ENCODE measurements around the gene CUL5.
"Not testable (repeated sequence)": the region's sequence is repeated elsewhere in the genome, so short reads cannot be mapped to it uniquely, and the experiment has no call there.

CUL5 gene

DNA sequence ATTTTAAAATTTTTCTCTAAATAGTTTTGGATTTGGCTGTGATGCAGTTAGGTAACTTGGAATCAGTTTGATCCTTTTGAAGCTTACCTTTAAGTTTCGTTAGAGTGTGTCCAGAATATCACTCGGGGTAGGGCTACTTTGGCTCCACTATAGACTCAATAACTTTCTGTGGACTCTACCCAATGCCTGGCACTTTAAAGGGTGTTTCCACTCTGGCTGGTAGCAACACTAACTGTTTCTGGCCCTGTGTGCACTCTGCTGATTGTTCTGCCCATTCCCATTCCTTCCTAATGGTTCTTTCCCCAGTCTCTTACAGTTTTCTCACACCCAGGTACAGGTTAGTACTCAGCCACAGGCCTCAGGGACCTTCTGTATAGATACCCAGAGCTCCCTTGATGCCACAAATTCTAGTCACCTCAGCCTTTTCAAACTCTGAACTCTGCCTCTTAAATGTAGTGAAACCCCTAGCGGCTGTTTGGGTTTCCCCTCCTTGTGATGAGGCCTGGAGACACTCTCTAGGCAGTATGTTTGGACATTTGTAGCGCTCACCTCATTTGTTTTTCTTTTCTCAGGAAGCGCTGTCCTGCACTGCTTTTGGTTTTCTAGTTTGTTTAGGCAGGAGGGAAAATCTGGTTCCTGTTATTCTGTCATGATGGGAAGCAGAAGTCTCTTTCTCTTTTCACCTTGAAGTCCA lies 16.8 kb downstream of the CUL5 start:
- no peak for DNase-seq

DNA sequence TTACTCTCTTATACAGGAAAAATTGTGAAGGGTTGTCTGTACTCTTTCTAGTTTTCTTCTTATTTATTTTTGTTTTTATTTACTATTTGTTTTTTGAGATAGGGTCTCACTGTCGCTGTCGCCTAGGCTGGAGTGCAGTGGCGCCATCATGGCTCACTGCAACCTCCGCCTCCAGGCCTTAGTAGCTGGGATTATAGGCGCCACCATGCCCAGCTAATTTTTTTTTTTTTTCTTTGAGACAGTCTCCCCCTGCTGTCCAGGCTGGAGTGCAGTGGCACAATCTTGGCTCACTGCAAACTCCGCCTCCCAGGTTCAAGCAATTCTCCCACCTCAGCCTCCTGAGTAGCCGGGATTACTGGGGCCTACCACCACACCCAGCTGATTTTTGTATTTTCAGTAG lies 18.4 kb downstream of the CUL5 start:
- DNase-seq: no peak

DNA sequence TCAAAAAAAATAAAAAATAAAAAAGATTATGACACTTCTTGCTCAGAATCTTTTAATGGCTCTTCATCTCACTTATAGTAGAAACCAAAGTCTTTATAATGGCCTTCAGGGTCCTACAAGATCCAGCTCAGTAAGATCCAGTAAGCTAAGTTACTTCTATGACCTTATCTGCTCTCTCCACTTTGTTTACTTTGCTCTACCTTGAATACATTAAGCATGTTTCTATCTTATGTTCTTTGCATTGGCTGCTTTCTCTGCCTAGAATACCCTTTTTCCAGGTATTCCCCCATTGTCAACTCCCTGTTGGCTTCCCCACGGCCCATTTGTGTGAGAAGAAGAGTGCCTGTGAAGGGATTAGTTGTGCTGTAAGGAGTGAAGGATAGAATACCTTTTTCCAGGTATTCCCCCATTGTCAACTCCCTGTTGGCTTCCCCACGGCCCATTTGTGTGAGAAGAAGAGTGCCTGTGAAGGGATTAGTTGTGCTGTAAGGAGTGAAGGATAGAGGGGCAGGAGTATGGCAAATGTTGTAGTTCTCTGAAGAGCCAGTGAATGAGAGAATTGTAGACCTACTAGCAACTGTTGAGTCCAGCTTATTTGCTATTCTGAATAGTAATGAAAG lies 20.2 kb downstream of the CUL5 start:
- not testable (repeated sequence) for DNase-seq

DNA sequence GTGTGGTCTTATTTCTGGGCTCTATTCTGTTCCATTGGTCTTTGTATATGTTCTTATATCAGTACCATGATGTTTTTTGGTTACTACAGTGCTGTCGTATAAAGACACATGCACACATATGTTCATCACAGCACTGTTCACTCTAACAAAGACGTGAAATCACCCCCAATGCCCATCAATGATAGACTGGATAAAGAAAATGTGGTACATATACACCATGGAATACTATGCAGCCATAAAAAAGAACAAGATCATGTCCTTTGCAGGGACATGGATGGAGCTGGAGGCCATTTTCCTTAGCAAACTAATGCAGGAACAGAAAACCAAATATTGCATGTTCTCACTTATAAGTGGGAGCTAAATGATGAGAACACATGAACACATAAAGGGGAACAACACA lies 22.9 kb downstream of the CUL5 start:
- DNase-seq: not testable (repeated sequence)

DNA sequence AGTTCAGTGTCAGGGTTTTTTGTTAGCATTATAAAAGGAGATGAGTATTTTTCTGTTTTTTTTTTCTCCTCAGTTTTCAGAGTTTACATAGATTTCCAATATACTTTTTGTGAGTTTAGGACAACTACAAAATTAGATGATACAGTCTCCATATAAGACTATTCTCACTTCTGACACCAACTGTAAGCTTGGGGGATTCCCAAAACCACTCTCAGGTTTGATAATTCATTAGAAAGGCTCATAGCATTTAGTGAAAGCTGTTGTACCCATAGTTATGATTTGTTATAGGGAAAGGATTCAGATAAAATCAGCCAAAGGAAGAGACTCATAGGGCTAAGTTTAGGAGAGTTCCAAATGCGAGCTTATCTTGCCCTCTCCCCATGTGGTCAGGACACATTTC lies 24.1 kb downstream of the CUL5 start:
- DNase-seq: no peak

DNA sequence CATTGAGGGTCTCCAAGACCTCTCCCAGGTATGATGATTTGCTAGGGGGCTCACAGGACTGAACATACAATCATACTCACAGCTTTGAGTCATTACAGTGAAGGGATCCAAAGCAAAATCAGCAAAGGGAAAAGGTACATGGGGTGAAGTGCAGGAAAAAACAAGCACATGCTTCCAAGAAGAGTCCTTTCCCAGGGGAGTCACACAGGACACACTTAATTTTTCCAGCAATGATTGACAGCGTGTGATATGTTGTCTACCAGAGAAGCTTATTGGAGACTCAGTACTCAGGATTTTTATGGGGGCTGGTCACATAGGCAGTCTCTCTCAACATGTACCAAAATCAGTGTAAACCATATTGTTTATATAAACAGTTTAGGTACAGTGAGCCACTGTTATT lies 25.3 kb downstream of the CUL5 start:
- DNase-seq: no peak

DNA sequence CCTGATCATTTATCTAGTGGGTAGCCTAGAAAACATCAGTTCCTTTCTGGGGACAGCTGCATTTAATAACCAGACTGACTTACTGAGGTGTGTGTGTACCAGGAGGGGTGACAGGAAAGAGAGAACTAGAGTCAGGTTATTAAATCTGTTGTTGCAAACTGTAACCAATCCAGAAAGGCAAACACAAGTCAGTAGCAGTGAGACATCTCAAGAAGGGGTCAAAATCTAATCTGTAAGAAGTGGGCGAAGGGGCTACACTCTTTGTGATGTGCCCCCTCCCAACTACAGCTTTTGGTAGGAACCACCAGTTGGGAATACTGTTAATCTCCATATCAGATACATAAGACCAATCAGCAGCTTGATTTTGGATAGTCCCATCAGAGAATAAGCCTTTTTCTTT lies 26.3 kb downstream of the CUL5 start:
- no peak for DNase-seq

DNA sequence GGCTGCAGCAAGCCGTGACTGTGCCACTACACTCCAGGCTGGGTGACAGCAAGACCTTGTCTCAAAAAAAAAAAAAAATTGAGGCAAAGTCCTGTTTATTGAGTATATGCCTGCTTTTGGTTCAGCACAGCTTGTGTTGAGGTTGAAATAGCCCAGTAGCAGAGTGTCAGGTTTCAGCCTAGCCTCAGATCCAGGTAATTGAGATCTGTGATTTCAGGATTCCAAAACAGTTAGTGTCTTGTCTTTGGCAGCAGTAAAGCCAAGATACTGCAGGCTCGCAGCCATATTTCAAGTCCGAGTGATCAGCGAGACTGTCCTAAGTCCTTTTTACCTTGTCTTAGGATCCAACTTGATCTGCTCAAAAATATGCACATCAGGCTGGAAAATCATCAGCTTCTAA lies 27.0 kb downstream of the CUL5 start:
- DNase-seq: no peak

DNA sequence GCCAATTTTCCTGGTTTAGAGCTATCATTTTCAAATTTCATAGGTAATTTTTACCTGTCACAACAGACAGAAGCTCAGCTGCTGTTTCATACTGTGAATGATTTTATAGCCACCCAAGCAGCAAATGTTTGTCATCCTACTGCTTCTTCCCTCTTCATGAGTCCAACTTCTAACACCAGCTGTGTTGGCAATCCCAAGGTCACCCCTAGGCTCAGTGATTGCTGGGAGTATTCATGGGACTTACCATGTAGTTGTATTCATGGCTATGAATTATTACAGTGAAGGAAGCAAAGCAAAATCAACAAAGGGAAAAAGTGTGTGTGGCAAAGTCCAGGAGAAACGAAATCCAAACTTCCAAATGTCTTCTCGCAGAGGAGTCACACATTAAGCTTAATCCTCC lies 28.5 kb downstream of the CUL5 start:
- DNase-seq: no peak

DNA sequence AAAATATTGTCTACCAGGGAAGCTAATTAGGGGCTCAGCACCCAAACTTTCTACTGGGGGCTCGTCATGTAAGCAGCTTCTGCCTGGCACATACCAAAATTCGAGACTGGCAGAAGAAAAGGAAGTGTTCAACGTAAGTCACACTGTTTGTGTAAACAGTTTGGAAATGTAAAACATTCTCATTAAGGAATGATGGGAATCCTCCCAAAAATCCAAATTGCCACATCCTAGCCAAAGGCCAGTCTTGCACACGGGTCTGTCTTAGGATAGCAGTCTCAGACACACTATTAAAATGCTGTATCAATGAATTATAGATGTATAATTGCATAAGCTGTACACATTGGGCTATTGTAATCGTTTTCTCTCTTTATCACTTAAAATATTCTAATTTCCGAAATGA lies 28.9 kb downstream of the CUL5 start:
- DNase-seq: no peak

DNA sequence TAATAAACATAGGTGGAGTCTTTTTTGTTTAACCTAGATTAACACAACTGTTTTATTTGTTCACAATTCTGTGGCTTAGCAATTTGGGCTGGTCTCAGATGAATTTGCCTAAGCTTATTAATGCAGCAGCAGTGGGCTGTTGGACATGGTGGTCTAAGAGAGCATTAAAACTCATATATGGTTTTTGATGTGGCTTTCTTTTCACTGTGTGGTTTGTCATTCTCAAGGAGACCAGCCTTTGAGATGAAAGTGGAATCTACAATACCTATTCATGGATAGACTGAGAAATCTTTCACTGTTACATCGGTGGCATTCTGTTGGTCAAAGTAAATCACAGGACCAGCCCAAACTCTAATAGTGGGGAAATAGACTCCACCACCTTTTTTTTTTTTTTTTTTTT lies 39.6 kb downstream of the CUL5 start:
- no peak for DNase-seq

DNA sequence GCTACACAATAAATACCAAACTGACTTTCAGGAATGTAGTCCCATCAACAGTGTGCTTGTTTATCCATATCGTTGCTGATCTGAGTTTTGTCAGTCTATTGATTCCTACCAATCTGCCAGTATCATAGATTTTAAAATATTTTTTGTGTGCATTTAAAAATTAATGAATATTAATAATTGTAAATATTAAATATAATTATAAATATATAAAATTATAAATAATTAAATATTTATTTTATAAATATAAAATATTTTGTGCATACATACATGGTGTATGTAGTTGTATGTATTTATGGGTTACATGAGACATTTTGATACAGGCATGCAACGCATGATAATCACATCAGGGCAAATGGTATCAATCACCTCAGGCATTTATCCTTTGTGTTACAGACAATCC lies 53.6 kb downstream of the CUL5 start:
- DNase-seq: no peak

DNA sequence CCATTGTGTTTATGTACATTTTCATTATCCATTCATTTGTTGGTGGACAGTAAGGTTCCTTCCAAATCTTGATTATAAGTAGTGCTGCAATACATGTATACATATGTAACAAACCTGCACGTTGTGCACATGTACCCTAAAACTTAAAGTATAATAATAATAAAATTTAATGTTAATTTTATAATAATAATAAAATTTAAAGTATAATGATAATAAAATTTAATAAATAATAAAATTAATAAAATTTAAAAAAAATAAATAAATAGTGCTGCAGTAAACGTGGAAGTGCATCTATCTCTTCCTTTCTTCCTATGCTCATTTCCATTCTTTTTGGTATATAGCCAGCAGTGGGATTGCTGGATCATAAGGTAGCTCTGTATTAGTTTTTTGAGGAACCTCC lies 54.7 kb downstream of the CUL5 start:
- no peak for DNase-seq

DNA sequence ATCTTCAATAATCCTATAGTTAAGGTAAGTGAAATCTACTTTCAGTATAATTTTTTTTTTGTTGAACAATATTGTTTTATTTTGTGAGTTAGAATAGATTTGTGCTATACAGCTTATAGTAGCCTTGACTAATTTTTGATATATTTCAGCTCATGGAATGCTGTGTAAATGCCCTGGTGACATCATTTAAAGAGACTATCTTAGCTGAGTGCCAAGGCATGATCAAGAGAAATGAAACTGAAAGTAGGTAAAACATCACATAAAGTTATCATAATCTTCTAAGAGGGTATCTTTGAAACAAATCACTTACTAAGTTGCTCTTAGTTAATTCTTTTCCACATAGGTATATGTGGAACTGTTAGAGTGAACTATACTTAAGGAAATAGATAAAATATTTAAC lies 61.2 kb downstream of the CUL5 start:
- DNase-seq: no peak

DNA sequence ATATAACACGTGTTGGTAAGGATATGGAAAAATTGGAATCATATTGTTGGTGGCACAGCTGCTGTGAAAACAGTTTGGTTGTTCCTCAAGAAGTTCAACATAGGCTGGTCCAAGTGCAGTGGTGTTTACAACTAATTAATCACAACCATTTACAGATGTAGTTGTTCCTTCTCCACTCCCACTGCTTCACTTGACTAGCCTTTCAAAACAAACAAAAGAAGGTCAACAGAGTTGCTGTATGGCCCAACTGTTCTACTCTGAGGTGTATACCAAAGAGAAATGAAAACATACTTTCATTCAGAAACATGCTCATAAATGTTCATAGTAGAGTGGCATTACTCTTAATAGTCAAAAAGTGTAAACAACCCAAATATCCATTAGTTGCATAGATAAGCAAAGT lies 76.1 kb downstream of the CUL5 start:
- no peak for DNase-seq

DNA sequence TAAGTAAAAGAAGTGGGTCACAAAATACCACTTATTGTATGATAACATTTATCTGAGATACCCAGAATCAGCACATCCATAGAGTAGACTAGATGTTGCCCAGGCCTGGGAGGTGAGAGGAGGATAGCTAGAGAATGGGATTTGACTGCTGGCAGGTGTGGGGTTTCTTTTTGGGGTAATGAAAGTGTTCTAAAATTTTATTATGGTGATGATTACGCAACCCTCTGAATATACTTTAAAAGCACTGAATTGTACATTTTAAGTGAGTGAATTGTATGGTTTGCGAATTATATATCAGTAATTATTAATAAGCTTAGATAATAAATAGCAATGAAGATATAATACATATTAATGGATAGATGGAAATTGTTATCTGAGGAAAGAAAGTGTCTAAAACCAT lies 77.0 kb downstream of the CUL5 start:
- no peak for DNase-seq

DNA sequence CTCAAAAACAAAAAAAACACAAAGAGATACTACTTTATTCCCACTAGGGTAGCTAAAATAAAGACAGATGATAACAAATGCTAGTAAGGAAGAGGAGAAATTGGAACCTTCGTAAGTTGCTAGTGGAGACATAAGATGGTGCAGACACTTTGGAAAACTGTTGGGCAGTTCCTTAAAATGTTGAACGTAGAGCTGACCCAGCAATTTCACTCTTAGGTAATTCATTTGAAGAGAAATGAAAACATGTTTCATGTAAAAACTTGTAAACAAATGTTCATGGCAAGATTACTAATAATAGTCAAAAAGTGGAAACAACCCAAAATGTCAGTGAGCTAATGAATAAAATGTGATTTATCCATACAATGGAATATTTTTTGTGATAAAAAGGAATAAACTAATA lies 83.4 kb downstream of the CUL5 start:
- DNase-seq: no peak

DNA sequence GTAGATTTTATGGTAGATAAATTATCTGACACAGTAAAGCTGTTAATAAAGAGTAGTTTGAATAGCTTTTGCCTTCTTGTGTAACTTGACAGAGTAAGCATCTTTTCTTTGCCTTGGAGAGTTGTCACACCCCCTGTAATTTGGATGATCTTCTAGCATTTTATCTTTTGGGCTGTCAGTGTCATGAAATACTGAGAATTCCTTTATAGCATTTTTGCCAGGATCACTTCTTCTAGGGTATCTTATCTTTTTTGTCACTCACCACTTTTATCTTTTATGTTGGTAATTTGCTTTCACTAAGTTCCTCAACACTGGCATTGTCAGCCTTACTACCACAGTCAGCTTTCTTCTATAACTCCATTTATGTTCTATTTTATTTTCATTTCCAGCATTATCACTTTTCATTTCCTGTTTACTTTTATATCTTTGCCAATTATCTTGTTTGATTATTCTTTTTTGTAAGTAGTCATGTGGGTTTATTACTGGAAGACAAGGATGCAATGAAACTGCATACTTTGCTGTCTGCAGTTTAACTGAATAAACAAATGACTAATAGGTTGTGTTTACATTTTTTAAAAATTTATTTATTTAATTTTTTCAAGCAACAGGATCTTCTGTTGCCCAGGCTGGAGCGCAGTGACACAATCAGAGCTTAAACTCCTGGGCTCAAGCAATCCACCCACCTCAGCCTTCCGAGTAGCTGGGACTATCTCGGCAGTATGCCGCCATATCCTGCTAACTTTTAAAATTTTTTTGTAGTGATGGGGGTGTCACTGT lies 84.6 kb downstream of the CUL5 start:
- no peak for DNase-seq

DNA sequence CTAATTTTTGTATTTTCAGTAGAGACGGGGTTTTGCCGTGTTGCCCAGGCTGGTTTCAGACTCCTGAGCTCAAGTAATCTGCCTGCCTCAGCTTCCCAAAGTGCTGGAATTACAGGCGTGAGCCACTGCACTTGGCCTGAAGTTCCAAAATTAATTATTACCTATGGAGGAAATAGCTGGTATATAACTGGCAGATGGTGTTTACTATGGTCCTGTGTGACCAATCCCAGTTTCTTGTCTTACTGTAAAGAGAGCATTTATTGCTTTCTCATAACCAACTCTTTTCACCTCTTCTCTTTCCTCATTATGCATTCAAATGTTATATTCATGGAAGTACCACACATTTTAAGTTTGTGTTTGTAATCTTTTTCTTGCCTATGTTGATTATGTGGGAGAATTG lies 88.5 kb downstream of the CUL5 start:
- no peak for DNase-seq

DNA sequence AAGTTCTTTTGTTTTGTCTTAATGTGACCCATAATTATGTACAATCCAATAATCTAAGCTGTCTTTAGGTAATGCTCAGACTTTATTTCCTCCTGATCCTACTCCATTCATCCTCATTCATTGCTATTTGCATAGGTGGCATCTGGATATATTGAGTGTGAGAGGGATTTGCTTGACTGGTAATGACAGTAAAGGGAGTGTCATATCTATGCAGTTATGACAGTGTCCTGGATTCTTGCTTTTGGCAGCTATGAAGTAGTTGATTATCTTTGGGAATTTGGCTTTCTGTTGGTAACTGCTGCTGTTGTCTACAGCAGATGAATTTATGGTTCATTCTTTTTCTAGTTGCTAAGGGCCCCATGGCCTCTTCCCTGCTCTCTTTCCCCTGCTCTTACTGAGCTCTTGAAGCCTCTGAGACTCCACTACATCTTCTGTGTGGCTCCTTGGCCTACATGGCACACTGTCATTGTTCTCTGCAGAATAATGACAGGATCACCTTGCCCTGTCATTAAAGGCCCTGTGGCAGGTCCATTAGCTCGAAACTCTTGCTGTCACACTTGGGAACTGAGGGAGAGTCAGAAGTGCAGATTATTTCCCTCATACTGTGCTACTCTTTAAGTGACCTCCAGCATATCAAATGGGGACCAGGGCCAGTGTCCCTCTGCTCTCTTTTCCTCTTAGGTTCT lies 92.5 kb downstream of the CUL5 start:
- DNase-seq: no peak

DNA sequence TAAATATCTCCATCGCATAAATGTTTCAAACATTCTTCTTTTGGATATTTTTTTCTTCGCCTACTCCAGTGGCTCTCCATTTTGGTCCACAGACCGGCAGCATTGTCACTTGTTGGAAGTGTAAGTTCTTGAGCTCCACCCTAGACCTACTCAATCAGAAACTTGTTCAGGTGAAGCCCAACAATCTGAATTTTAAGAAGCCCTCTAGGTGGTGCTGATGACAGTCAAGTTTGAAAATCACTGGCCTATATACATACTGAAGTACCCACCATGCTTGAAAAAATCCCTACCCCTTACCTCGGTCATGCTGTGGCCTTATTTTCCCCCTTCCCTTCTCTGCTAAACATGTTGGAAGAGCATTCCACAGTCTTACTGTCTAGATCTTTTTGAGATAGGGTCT lies 102.4 kb downstream of the CUL5 start:
- no peak for DNase-seq

DNA sequence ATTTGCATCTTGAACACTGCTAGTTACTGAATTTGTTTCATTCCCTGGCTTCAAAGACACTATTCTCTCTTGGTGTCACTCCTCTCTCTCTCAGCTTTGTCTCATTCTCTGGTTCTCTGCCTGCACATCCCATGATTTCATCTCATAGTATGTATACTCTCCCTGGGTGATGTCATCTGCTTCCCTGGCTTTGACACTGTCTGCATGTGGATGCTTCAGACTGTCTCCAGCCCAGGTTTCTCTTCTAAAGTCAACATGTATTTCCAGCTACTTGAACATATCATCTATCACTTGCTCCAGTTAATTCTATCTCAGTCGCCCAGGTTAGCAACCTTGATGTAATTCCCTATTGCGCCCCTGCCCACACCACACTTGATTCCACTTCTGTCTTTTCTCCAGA lies 103.4 kb downstream of the CUL5 start:
- DNase-seq: peak; percentile 46 to 62

DNA sequence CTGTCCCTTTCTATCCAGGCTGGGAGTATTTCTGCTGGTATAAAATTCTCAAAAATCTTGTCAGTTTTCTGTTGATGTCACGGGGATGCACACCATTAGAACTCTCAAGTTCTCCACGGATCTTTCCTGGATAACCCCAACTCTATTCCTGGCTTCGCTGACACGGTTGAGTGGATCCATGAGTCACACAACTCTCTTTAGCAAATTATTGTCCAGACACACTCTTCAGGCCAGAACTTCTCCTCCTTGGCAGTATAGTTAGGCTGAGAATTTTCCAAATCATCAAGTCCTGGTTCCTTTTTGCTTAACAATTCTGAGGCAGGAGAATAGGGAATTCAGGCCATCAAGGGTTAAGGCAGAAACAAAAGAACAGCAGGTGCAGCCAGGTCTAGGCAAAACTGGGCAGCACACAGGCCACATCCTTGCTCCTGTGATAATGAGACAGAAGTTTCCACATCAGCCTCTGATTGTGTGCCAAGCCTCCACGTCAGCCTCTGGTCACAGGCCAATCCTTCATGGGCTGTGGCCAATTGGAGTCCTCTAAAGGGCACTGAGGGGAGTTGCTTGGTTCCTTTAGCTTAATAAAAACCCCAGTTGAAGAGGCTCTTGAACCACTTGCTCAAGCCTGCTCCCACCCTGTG lies 106.9 kb downstream of the CUL5 start:
- peak; percentile 85 to 94 for DNase-seq

All from SHP77 (cell line).